ENCODE results near the gene POU2F1.

POU2F1 gene

DNA sequence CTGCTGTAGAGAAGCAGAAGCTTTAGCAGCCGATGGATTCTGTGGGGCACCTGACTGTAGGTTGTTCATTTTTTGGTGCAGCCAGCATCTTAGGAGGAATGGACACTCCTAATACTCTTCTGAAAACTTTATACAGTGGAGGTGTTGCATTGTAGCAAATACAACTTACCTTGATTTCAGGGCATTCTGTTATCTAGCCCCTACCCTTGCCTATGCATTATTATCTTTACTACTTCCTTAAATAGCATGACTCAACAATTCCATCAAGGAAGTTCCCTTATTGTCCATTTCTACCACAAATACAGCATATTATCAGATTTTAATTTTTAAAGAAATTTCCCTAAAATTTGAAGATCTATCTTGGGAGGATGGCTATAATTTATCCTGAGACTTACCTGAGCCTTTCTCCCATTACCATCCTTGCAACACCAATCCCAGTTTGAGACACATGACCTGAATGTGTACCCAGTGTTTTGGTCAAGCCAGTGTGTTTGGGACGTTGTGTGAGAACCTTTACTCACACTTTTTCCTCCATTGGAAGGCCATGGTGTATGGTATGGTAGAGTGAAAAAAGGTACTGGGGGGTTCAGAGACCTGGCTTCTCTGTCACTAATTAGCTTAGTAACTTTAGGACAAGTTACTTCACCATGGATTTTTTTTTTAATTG lies 9.2 kb downstream of the POU2F1 start:
- TF ChIP-seq, protein P1, sequence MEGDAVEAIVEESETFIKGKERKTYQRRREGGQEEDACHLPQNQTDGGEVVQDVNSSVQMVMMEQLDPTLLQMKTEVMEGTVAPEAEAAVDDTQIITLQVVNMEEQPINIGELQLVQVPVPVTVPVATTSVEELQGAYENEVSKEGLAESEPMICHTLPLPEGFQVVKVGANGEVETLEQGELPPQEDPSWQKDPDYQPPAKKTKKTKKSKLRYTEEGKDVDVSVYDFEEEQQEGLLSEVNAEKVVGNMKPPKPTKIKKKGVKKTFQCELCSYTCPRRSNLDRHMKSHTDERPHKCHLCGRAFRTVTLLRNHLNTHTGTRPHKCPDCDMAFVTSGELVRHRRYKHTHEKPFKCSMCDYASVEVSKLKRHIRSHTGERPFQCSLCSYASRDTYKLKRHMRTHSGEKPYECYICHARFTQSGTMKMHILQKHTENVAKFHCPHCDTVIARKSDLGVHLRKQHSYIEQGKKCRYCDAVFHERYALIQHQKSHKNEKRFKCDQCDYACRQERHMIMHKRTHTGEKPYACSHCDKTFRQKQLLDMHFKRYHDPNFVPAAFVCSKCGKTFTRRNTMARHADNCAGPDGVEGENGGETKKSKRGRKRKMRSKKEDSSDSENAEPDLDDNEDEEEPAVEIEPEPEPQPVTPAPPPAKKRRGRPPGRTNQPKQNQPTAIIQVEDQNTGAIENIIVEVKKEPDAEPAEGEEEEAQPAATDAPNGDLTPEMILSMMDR (IDR thresholded peaks at IDR 0.05; ENCODE audit: low read depth, low read length), result no peak
- DNase-seq (ENCODE audit: low read depth, low spot score), result no peak
- H3K4me3 ChIP-seq (ENCODE audit: low read depth, low read length), result no peak overlapping the region
- in situ Hi-C loops (cut with HindIII; ENCODE audit: low sequenced_read_pairs), result no loop called here

DNA sequence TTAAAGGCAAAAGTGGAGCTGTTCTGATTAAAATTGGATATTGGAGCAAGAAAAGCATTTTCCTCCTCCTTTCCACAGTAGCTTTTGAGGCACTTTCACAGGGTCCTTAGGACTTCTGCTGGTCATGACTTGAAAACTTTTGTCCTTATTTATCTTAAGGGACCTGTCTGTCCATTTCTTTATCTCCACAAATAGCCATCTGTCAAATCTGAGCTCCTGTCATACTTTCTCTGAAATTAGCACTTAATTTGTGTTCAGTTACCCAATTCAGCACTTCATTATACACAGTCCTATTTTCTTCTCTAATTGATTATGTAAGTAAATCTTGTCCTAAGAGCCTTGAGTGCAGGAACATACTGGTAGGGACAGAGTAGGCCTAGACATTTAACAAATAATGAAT lies 9.8 kb downstream of the POU2F1 start:
- TF ChIP-seq, protein P1 (IDR thresholded peaks at IDR 0.05; ENCODE audit: low read depth, low read length), result no peak
- DNase-seq (ENCODE audit: low read depth, low spot score), result no peak
- in situ Hi-C loops (cut with HindIII; ENCODE audit: low sequenced_read_pairs), result no loop called here
- H3K4me3 ChIP-seq (ENCODE audit: low read depth, low read length), result no peak overlapping the region

DNA sequence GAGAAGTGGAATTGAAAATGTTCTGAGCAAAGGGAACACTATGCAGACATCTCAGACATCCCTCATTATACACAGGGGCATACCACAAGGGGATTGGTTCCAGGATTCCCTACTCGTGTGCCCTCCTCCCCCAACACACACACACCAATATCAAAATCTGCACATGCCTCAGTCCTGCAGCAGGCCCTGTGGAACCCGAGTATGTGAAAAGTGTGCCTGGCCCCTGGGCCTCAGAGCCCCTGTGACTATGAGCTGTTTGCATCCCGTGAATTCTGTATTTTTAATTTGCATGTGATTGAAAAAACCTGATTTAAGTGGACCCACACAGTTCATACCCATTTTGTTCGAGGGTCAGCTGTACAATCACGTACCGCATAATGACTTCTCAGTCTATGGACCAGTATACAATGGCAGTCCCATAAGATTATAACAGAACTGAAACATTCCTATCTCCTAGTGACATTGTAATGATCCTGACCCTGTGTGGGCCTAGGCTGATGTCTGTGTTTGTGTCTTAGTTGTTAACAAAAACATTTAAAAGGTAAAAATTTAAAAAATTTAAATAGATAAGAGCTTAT lies 11.3 kb downstream of the POU2F1 start:
- no peak overlapping the region for H3K4me3 ChIP-seq (ENCODE audit: low read depth, low read length)
- no peak for DNase-seq (ENCODE audit: low read depth, low spot score)
- TF ChIP-seq, protein P1 (IDR thresholded peaks at IDR 0.05; ENCODE audit: low read depth, low read length), result no peak
- in situ Hi-C loops (cut with HindIII; ENCODE audit: low sequenced_read_pairs), result no loop called here

DNA sequence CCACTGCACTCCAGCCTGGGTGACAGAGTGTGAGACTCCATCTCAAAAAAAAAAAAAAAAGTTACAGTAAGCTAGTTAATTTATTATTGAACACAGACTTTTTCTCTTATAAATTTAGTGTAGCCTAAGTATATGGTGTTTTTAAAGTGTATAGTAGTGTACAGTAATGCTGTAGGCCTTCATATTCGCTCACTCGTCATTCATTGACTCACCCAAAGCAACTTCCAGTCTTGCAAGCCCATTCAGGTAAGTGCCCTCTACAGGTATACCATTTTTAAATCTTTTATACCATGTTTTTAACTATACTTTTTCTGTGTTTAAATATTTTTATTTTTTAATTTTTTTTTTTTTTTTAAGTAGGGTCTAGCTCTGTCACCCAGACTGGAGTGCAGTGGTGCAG lies 12.1 kb downstream of the POU2F1 start:
- no peak for DNase-seq (ENCODE audit: low read depth, low spot score)
- TF ChIP-seq, protein P1 (IDR thresholded peaks at IDR 0.05; ENCODE audit: low read depth, low read length), result no peak
- no peak overlapping the region for H3K4me3 ChIP-seq (ENCODE audit: low read depth, low read length)
- in situ Hi-C loops (cut with HindIII; ENCODE audit: low sequenced_read_pairs), result no loop called here

DNA sequence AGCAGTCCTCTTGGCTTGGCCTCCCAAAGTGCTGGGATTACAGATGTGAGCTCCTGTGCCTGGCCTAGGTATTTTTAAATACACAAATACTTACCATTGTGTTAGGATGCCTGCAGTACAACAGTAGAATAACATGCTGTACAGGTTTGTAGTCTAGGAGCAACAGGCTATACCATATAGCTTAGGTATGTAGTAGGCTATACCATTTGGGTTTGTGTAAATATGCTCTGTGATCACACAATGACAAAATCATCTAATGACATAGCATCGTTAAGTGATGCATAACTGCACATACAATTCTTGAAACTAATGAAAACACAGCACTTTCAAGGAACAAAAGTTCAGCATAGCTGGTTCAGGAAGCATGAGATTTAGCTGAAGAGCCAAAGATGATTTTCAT lies 12.7 kb downstream of the POU2F1 start:
- no peak for DNase-seq (ENCODE audit: low read depth, low spot score)
- H3K4me3 ChIP-seq (ENCODE audit: low read depth, low read length), result no peak overlapping the region
- in situ Hi-C loops (cut with HindIII; ENCODE audit: low sequenced_read_pairs), result no loop called here
- TF ChIP-seq, protein P1 (IDR thresholded peaks at IDR 0.05; ENCODE audit: low read depth, low read length), result no peak

DNA sequence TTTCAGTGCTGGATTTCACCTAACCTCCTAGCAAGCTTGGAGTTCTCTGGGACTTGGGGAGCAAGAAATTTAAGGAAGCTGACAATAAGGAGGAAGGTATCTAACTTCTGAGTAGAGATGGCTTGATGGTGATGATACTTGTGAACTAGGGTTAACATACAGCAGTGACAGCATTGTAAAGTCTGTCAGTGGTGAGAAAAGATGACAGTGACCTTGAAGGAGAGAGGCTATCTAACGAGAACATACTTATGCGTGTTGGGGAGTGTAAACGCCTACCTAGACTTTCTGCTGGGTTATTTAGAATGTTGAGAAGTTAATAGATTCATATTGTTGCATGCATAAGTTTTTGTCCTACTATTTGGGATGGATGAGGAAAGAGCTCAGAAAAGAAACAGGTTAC lies 16.3 kb downstream of the POU2F1 start:
- DNase-seq (ENCODE audit: low read depth, low spot score), result no peak
- in situ Hi-C loops (cut with HindIII; ENCODE audit: low sequenced_read_pairs), result no loop called here
- no peak overlapping the region for H3K4me3 ChIP-seq (ENCODE audit: low read depth, low read length)
- TF ChIP-seq, protein P1 (IDR thresholded peaks at IDR 0.05; ENCODE audit: low read depth, low read length), result no peak

All from astrocyte of the spinal cord (primary cell).